HG03460 (cell line): ENCODE measurements around the gene TERB1.

Experiments used
- ATAC-seq: cut with Tn5 transposase; IDR thresholded peaks from one replicate; pipeline ENCODE4 v1.9.1; 2021; ENCODE audit not compliant: unreplicated experiment

The TERB1 gene

GRCh38 chr16:66711581-66711980, 89.8 kb downstream of the TERB1 start:
- ATAC-seq: no peak

DNA sequence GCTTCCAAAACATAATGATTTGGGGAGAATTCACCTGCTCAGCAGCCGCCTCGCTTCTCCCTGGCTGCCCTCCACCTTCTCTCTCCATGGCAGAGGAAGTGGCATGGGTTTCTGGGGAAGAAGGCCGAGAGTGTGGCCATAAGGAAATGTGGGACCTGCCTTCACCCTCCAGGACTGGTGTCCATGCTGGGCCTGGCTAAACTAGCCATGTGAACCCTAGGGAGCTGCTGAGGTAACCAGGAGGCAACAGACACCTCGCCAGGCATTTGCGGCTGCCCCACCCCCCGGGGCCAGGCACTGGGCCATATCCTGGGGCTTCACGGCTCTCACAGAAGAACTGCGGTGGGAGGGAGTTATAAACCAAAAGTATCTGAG, 94.9 kb downstream of the TERB1 start:
- no peak for ATAC-seq

DNA sequence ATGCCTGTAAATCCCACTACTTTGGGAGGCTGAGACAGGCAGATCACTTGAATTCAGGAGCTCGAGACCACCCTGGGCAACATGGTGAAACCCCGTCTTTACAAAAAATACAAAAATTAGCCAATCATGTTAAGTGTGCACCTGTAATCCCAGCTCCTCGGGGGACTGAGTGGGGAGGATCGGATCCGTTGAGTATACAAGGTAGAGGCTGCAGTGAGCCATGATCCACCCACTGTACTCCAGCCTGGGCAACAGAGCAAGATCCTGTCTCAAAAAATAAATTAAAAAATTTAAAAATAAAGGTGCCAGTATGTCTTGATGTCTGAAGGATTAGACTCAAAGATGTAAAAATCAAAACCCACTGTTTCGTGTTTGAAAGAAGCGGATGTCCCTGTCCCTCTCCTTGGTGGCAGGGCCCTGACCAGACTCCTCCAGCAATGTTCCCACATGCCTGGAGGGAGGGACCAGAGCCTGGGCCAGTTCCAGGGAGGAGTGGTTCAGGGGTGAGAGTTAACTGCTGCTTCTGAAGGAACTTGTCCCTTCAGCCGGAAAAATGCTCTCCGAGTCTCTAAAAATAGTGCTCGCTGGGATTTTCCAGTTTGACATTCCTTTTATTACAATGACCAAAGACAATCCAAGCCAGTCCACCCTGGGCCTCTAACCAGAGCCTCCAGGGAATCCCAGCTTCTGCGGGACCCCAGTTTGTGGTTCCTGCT, 95.4 kb downstream of the TERB1 start:
- ATAC-seq: no peak
